ENCODE results near the gene VPS37B. TPM values are rescaled to one million over a fixed set of nuclear protein-coding genes. Genes with fewer than 3 reads are reported as not detected.

VPS37B gene
- total and polyA plus RNA-seq, 10 of the 15 experiments (the other 5 are each of a cell fraction or from before 2014, with no cell fraction given): 0.66 to 68.6 (median 39.6) TPM

DNA sequence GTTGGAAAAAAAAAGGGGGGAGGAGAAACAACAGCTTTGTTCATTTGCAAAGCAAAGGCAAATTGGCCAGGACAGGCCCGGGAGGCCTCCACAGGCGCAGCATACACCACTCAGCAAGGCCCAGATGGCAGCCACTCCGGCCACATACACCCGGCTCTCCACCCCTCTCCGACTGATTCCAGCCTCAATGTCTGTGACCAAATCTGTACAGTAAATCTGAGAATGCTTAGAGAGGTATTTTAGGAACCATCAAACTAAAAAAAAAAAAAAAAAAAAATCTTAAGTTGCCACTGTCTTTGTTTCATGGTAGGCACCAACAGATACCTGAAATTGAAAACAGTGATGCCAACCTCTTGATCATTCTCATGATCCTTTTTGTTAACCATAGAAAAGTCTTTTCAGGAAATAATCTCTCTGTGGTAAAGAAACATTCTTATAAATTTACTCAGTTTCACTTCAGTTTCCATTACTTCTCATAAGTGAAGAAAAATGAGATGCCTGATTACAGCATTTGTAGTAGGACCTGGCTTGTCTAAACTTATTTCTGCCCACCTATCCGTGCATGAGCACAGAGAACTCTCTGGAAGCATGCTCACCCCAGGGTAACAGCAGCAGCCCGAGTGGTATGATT, 20.2 kb downstream of the VPS37B start (continued):
- TF ChIP-seq ZBTB4 (CRISPR knock-in tag; IDR thresholded peaks at IDR 0.05) (no peak), HDGF (IDR thresholded peaks at IDR 0.05) (no peak), CBX3 (IDR thresholded peaks at IDR 0.05; ENCODE audit: borderline replicate concordance, low read depth) (no peak), HDAC2 (IDR thresholded peaks at IDR 0.05) (no peak), ATF7 (IDR thresholded peaks at IDR 0.05; ENCODE audit: low read depth) (peak; percentile 86), EZH2 (IDR thresholded peaks at IDR 0.05; ENCODE audit: borderline replicate concordance, control insufficient read depth, low read depth, low read length) (no peak), CHD1 (IDR thresholded peaks at IDR 0.05; ENCODE audit: low read depth, low read length) (no peak), FOXK2 (IDR thresholded peaks at IDR 0.05) (no peak), TARDBP (IDR thresholded peaks at IDR 0.05; ENCODE audit: borderline replicate concordance) (no peak), FOXM1 (IDR thresholded peaks at IDR 0.05; ENCODE audit: low read depth, low read length) (peak; percentile 85; the same call in 1 of the 2 replicates), ZNF207 (IDR thresholded peaks at IDR 0.05; ENCODE audit: borderline replicate concordance) (no peak), BRCA1 (IDR thresholded peaks at IDR 0.05; ENCODE audit: low read depth, low read length) (no peak), TBL1XR1 (IDR thresholded peaks at IDR 0.05; ENCODE audit: low read depth, low read length) (peak; percentile 34; the same call in 1 of the 2 replicates), KAT2A (conservative IDR thresholded peaks at IDR 0.05; ENCODE audit: control insufficient read depth, low read depth, low read length) (no peak)
- TF ChIP-seq, protein P1, sequence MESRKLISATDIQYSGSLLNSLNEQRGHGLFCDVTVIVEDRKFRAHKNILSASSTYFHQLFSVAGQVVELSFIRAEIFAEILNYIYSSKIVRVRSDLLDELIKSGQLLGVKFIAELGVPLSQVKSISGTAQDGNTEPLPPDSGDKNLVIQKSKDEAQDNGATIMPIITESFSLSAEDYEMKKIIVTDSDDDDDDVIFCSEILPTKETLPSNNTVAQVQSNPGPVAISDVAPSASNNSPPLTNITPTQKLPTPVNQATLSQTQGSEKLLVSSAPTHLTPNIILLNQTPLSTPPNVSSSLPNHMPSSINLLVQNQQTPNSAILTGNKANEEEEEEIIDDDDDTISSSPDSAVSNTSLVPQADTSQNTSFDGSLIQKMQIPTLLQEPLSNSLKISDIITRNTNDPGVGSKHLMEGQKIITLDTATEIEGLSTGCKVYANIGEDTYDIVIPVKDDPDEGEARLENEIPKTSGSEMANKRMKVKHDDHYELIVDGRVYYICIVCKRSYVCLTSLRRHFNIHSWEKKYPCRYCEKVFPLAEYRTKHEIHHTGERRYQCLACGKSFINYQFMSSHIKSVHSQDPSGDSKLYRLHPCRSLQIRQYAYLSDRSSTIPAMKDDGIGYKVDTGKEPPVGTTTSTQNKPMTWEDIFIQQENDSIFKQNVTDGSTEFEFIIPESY (IDR thresholded peaks at IDR 0.05): no peak
- TF ChIP-seq, protein P2, sequence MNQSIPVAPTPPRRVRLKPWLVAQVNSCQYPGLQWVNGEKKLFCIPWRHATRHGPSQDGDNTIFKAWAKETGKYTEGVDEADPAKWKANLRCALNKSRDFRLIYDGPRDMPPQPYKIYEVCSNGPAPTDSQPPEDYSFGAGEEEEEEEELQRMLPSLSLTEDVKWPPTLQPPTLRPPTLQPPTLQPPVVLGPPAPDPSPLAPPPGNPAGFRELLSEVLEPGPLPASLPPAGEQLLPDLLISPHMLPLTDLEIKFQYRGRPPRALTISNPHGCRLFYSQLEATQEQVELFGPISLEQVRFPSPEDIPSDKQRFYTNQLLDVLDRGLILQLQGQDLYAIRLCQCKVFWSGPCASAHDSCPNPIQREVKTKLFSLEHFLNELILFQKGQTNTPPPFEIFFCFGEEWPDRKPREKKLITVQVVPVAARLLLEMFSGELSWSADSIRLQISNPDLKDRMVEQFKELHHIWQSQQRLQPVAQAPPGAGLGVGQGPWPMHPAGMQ (IDR thresholded peaks at IDR 0.05; ENCODE audit: borderline replicate concordance): no peak
- TF ChIP-seq, protein P3, sequence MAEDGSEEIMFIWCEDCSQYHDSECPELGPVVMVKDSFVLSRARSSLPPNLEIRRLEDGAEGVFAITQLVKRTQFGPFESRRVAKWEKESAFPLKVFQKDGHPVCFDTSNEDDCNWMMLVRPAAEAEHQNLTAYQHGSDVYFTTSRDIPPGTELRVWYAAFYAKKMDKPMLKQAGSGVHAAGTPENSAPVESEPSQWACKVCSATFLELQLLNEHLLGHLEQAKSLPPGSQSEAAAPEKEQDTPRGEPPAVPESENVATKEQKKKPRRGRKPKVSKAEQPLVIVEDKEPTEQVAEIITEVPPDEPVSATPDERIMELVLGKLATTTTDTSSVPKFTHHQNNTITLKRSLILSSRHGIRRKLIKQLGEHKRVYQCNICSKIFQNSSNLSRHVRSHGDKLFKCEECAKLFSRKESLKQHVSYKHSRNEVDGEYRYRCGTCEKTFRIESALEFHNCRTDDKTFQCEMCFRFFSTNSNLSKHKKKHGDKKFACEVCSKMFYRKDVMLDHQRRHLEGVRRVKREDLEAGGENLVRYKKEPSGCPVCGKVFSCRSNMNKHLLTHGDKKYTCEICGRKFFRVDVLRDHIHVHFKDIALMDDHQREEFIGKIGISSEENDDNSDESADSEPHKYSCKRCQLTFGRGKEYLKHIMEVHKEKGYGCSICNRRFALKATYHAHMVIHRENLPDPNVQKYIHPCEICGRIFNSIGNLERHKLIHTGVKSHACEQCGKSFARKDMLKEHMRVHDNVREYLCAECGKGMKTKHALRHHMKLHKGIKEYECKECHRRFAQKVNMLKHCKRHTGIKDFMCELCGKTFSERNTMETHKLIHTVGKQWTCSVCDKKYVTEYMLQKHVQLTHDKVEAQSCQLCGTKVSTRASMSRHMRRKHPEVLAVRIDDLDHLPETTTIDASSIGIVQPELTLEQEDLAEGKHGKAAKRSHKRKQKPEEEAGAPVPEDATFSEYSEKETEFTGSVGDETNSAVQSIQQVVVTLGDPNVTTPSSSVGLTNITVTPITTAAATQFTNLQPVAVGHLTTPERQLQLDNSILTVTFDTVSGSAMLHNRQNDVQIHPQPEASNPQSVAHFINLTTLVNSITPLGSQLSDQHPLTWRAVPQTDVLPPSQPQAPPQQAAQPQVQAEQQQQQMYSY (CRISPR knock-in tag; IDR thresholded peaks at IDR 0.05): no peak

Measured in GM12878 (cell line).